IMR-90 (cell line): Measurements from ENCODE around the gene VPS50. TPM values are rescaled to one million over a fixed set of nuclear protein-coding genes. Genes with fewer than 3 reads are reported as not detected.

Experiments used
- ATAC-seq: fragments of 200-7000 bp; cut with Tn5 transposase; 2 replicates; pipeline ENCODE4 v1.9.1; 2020; ENCODE audit warnings: low read depth, mild to moderate bottlenecking, moderate library complexity
- BruUV-seq: library from RNA; stranded (reverse); fragments of 400-500 nt; replicated peaks from 2 replicates; lab custom pipeline; 2021; lab: Mats Ljungman, UMichigan
- CTCF ChIA-PET: fragments of 300-600 bp; formaldehyde crosslinking; extraction: SDS; loops from one replicate; lab custom pipeline; 2021; ENCODE audit warnings: antibody characterized with exemption; lab: Yijun Ruan, JAX
- POLR2A ChIA-PET: fragments of 300-600 bp; sonication (Branson Sonifier 250); formaldehyde crosslinking; loops from one replicate; lab custom pipeline; 2022; ENCODE audit warnings: antibody characterized with exemption; ENCODE audit not compliant: unreplicated experiment; lab: Charles Lee
- DNase-seq: peaks from one replicate; pipeline ENCODE4 v3.0.0; 2013
- H2AFZ ChIP-seq: replicated peaks from 2 replicates; pipeline ENCODE3; 2013; ENCODE audit warnings: low read length, mild to moderate bottlenecking; ENCODE audit not compliant: poor library complexity
- H2AK5ac ChIP-seq: 2 replicates; pipeline ENCODE4 v1.6.1; 2013; ENCODE audit warnings: low read depth, low read length, inconsistent platforms
- H2AK9ac ChIP-seq: replicated peaks from 2 replicates; pipeline ENCODE3; 2013; ENCODE audit warnings: mild to moderate bottlenecking, low read depth, low read length, moderate library complexity; ENCODE audit not compliant: poor library complexity
- H2BK120ac ChIP-seq: 2 replicates; pipeline ENCODE4 v1.6.1; 2013; ENCODE audit warnings: low read depth, low read length, inconsistent platforms
- H2BK15ac ChIP-seq: 3 replicates; pipeline ENCODE4 v1.6.1; 2013; ENCODE audit warnings: low read depth, low read length, inconsistent platforms
- H2BK20ac ChIP-seq: 2 replicates; pipeline ENCODE4 v1.6.1; 2013; ENCODE audit warnings: low read depth, mild to moderate bottlenecking, inconsistent platforms, low read length, moderate library complexity
- H2BK5ac ChIP-seq: 2 replicates; pipeline ENCODE4 v1.6.1; 2013; ENCODE audit warnings: mild to moderate bottlenecking, low read depth, low read length, inconsistent platforms; ENCODE audit not compliant: poor library complexity, severe bottlenecking
- H3K14ac ChIP-seq: replicated peaks from 2 replicates; pipeline ENCODE4 v1.6.1; 2013; ENCODE audit warnings: low read depth, low read length, inconsistent platforms
- H3K18ac ChIP-seq: 2 replicates; pipeline ENCODE4 v1.6.1; 2013; ENCODE audit warnings: low read depth, low read length, control low read depth
- H3K23ac ChIP-seq: 2 replicates; pipeline ENCODE4 v1.6.1; 2013; ENCODE audit warnings: low read depth, low read length, inconsistent platforms
- H3K27ac ChIP-seq: 2 replicates; pipeline ENCODE4 v1.5.1; 2013; ENCODE audit warnings: mild to moderate bottlenecking, control low read depth, low read length; ENCODE audit not compliant: insufficient read depth
- H3K27me3 ChIP-seq: 2 replicates; pipeline ENCODE4 v1.6.1; 2013; ENCODE audit warnings: low read length; ENCODE audit not compliant: control insufficient read depth, insufficient read depth
- H3K36me3 ChIP-seq: 2 replicates; pipeline ENCODE4 v1.6.1; 2013; ENCODE audit warnings: low read length, mixed read lengths; ENCODE audit not compliant: control insufficient read depth, insufficient read depth
- H3K4ac ChIP-seq: 2 replicates; pipeline ENCODE4 v1.6.1; 2013; ENCODE audit warnings: low read depth, low read length, inconsistent platforms
- H3K4me1 ChIP-seq: 2 replicates; pipeline ENCODE4 v1.6.1; 2013; ENCODE audit warnings: low read length, mixed read lengths; ENCODE audit not compliant: control insufficient read depth, insufficient read depth
- H3K4me2 ChIP-seq: 2 replicates; pipeline ENCODE4 v1.6.1; 2013; ENCODE audit warnings: low read depth, mild to moderate bottlenecking, control low read depth, low read length, moderate library complexity
- H3K4me3 ChIP-seq: 2 replicates; pipeline ENCODE4 v1.5.1; 2013; ENCODE audit warnings: low read depth, mild to moderate bottlenecking, control low read depth, low read length, moderate library complexity; ENCODE audit not compliant: insufficient read depth
- H3K56ac ChIP-seq: 2 replicates; pipeline ENCODE4 v1.6.1; 2013; ENCODE audit warnings: low read length, inconsistent platforms; ENCODE audit not compliant: insufficient read depth; ENCODE audit errors: extremely low read depth
- H3K79me1 ChIP-seq, 2 experiments: 2 replicates each; pipeline ENCODE4 v1.6.1; 2013; ENCODE audit warnings: low read length in 2 of 2, inconsistent platforms in 1 of 2, low read depth in 1 of 2
- H3K9ac ChIP-seq: 2 replicates; pipeline ENCODE4 v1.6.1; 2013; ENCODE audit warnings: low read depth, low read length, control low read depth
- H3K9me1 ChIP-seq: 2 replicates; pipeline ENCODE4 v1.6.1; 2013; ENCODE audit warnings: low read length, inconsistent platforms; ENCODE audit not compliant: insufficient read depth
- H3K9me3 ChIP-seq: 2 replicates; pipeline ENCODE4 v1.6.1; 2013; ENCODE audit warnings: low read length; ENCODE audit not compliant: control insufficient read depth, insufficient read depth
- H4K20me1 ChIP-seq: 2 replicates; pipeline ENCODE4 v1.6.1; 2013; ENCODE audit warnings: low read length, inconsistent platforms; ENCODE audit not compliant: insufficient read depth
- H4K5ac ChIP-seq: 2 replicates; pipeline ENCODE4 v1.6.1; 2013; ENCODE audit warnings: mild to moderate bottlenecking, low read depth, low read length, control low read depth
- H4K8ac ChIP-seq, 2 experiments: 2 replicates each; pipeline ENCODE4 v1.6.1; 2013; ENCODE audit warnings: low read depth in 2 of 2, low read length in 2 of 2, control low read depth in 1 of 2, inconsistent platforms in 1 of 2
- H4K91ac ChIP-seq: 2 replicates; pipeline ENCODE4 v1.6.1; 2013; ENCODE audit warnings: low read depth, low read length, inconsistent platforms; ENCODE audit not compliant: insufficient read depth
- CEBPB ChIP-seq: IDR thresholded peaks from 2 replicates; pipeline ENCODE4 v1.6.1; 2012; ENCODE audit warnings: low read depth, low read length, improper control_type of control experiment
- MAFK ChIP-seq: IDR thresholded peaks from 2 replicates; pipeline ENCODE4 v1.6.1; 2012; ENCODE audit warnings: low read depth, low read length, improper control_type of control experiment
- MXI1 ChIP-seq: IDR thresholded peaks from 2 replicates; pipeline ENCODE4 v1.6.1; 2012; ENCODE audit warnings: low read depth, mild to moderate bottlenecking, low read length, moderate library complexity, borderline replicate concordance
- WGBS, 2 experiments: methylation state at CpG; one replicate each; pipeline versions ENCODE4 v1.1.5 to v1.1.7; 2013; ENCODE audit warnings: missing lambda C conversion rate in 2 of 2; ENCODE audit not compliant: insufficient read length in 1 of 2; ENCODE audit errors: extremely low coverage in 2 of 2; 5-methylcytosine and 5-hydroxymethylcytosine counted together
- dilution Hi-C: fragments of 300-500 bp; cut with HindIII; formaldehyde crosslinking; loops from one replicate; pipeline ENCODE4 v1.14.3; 2018; ENCODE audit warnings: low sequenced_read_pairs; ENCODE audit not compliant: unreplicated experiment
- in situ Hi-C: fragments of 300-500 bp; cut with MboI; formaldehyde crosslinking; loops from 3 replicates; pipeline ENCODE4 v1.14.3; 2019; ENCODE audit warnings: low sequenced_read_pairs, inconsistent platforms, mixed read lengths
- intact Hi-C: fragments of 100-400 bp; cut with micrococcal nuclease; formaldehyde crosslinking; loops from 2 replicates; pipeline ENCODE4 v1.10.0; 2022
- polyA plus RNA-seq, 3 experiments: library from polyadenylated mRNA; depleted of rRNA; stranded (reverse); fragments of >200 nt; gene quantifications; 2 replicates each; pipeline ENCODE4 v1.2.3, GENCODE V29; 2012; ENCODE audit warnings: low replicate concordance in 1 of 3
- total RNA-seq: library from RNA; depleted of rRNA; stranded (reverse); fragments of >200 nt; gene quantifications from 2 replicates; pipeline ENCODE4 v1.2.3, GENCODE V29; 2012

Gene VPS50
- total and polyA plus RNA-seq, 2 of the 4 experiments (the other 2 are of a cell fraction): 7.1 to 22.0 TPM

DNA sequence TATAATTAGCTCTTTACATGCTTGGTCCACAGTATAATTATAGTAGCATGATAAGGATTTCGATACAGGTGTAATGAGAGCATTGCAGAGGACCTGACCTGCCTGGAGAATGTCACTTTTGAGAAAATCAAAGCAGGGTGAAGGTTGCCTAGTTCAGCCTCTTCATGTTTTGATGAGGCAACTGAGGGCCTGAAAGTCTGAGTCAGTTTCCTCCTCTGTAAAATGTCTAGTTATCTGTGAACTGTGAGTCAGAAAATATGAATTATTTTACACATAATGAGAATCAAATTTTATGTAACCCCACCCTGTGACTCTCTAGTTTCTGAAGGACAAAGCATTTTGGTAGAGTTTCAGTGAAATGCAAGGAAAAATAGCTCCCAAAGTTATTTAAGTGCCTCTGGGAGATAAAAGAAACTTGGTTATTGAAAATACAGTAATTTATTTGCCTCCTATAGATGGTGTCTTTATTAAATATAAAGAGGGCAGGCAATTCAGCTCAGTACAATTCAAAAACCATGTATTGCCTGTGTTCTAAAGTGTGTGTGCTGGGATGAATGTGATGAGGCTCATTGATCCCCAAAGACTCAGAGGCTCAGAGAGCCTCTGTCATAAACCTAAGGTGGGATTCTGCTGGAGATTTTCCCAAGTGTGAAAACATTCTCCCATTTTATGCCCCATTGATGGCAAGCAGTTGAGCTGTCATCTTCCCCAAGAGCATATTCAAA is 46.7 kb upstream of the VPS50 start:
- CTCF ChIA-PET: no interaction called here
- ATAC-seq (no peak), DNase-seq (peak; percentile 23)
- BruUV-seq: no TSS peak
- Histone ChIP-seq H2BK20ac (no peak overlapping the region), H3K4me1 (no peaks in the 10 kb centered on the region), H3K9me1 (no peaks in the 10 kb centered on the region), H3K14ac (no peak overlapping the region), H4K8ac (no peak overlapping the region), H3K4me3 (no peak overlapping the region), H2AK5ac (no peak overlapping the region), H2BK120ac (no peak overlapping the region), H3K4me2 (no peak overlapping the region), H2BK5ac (no peak overlapping the region), H3K9ac (no peak overlapping the region), H4K5ac (no peak overlapping the region), H3K27me3 (peaks cover 16% of the 10 kb centered on the region), H2AFZ (no peak overlapping the region), H3K4ac (no peak overlapping the region), H3K23ac (no peak overlapping the region), H3K36me3 (no peaks in the 10 kb centered on the region), H3K79me1 (no peaks in the 10 kb centered on the region), H3K27ac (no peak overlapping the region), H3K18ac (no peak overlapping the region), H4K20me1 (no peaks in the 10 kb centered on the region), H3K56ac (no peak overlapping the region), H2BK15ac (no peak overlapping the region), H3K9me3 (no peaks in the 10 kb centered on the region), H4K91ac (no peak overlapping the region), H2AK9ac (no peak overlapping the region)
- intact Hi-C loops (loop anchor here (5.0 kb wide), 1 partner anchor 1013 kb away; no protein-coding TSS in a partner anchor), in situ Hi-C loops (no loop called here), dilution Hi-C loops (no loop called here)
- TF ChIP-seq CEBPB (peak; percentile 19; the same call in 1 of the 2 replicates), MXI1 (no peak), MAFK (no peak)
- WGBS, 2 experiments: no CpG with 5 or more reads among the region's 1 CpG
- POLR2A ChIA-PET: no interaction called here
